ENCODE data around the gene CCR6. TPM values are rescaled to one million over a fixed set of nuclear protein-coding genes. Genes with fewer than 3 reads are reported as not detected.

Gene CCR6
- total RNA-seq, 4 donors from 2014 or later = 1.3 TPM; not detected in 3

GRCh38 chr6:167116838-167117228, 6.1 kb upstream of the CCR6 start:
- Histone ChIP-seq H3K27ac (peak overlapping the region in 3 of 4 donors; percentile 45 to 55 (median 55)), H3K27me3 (peaks cover 5% of the 10 kb centered on the region), H3K36me3 (no peaks in the 10 kb centered on the region), H3K4me3 (no peak overlapping the region), H3K4me1 (peaks cover 0 to 23% (median 7%) of the 10 kb centered on the region in 4 donors), H3K9me3 (no peaks in the 10 kb centered on the region)
- intact Hi-C loops (cut with DNase I; ENCODE audit: low total_unique reads) = no loop called here
- in situ Hi-C loops (cut with MboI; ENCODE audit: low pct_ligation_motif_present in 1 of 4, low pct_unique_long_range_greater_than_20kb in 1 of 4, low sequenced_read_pairs in 3 of 4) = no loop called here
- 82 to 83% methylated on average over 6 to 14 of the region's 14 CpGs for WGBS, 2 donors (ENCODE audit: low coverage in 1 of 2)
- DNase-seq = no peak
- TF ChIP-seq POLR2A (IDR thresholded peaks at IDR 0.05) (no peak), CTCF (IDR thresholded peaks at IDR 0.05) (no peak), EP300 (IDR thresholded peaks at IDR 0.05; ENCODE audit: low read depth) (no peak), POLR2AphosphoS5 (IDR thresholded peaks at IDR 0.05) (no peak)

GRCh38 chr6:167118006-167118405, 4.9 kb upstream of the CCR6 start:
- no peak for DNase-seq
- Histone ChIP-seq H3K27ac (peak overlapping the region in 1 of 4 donors; percentile 60), H3K4me1 (peaks cover 2 to 28% (median 8%) of the 10 kb centered on the region in 4 donors), H3K27me3 (peaks cover 5% of the 10 kb centered on the region), H3K36me3 (no peaks in the 10 kb centered on the region), H3K4me3 (no peak overlapping the region), H3K9me3 (no peaks in the 10 kb centered on the region)
- intact Hi-C loops (cut with DNase I; ENCODE audit: low total_unique reads) = no loop called here
- in situ Hi-C loops (cut with MboI; ENCODE audit: low pct_ligation_motif_present in 1 of 4, low pct_unique_long_range_greater_than_20kb in 1 of 4, low sequenced_read_pairs in 3 of 4) = no loop called here
- 71 to 73% methylated on average over 7 of the region's 7 CpGs for WGBS, 2 donors (ENCODE audit: low coverage in 1 of 2)
- no peak for TF ChIP-seq POLR2A (IDR thresholded peaks at IDR 0.05)
- no peak for TF ChIP-seq CTCF (IDR thresholded peaks at IDR 0.05)
- TF ChIP-seq EP300 (IDR thresholded peaks at IDR 0.05; ENCODE audit: low read depth) = no peak
- no peak for TF ChIP-seq POLR2AphosphoS5 (IDR thresholded peaks at IDR 0.05)

GRCh38 chr6:167118839-167119238, 4.1 kb upstream of the CCR6 start:
- no peak overlapping the region for H3K4me3 ChIP-seq
- TF ChIP-seq CTCF (IDR thresholded peaks at IDR 0.05) = no peak
- TF ChIP-seq POLR2AphosphoS5 (IDR thresholded peaks at IDR 0.05) = no peak
- no peak for TF ChIP-seq POLR2A (IDR thresholded peaks at IDR 0.05)
- TF ChIP-seq EP300 (IDR thresholded peaks at IDR 0.05; ENCODE audit: low read depth) = no peak
- H3K9me3 ChIP-seq = no peaks in the 10 kb centered on the region
- no peaks in the 10 kb centered on the region for H3K36me3 ChIP-seq
- no peak for DNase-seq
- peaks cover 5 to 33% (median 11%) of the 10 kb centered on the region in 4 donors for H3K4me1 ChIP-seq
- H3K27ac ChIP-seq = peak overlapping the region in 3 of 4 donors; percentile 39 to 60 (median 43)
- 40 to 74% methylated on average over 2 to 12 of the region's 12 CpGs for WGBS, 2 donors (ENCODE audit: low coverage in 1 of 2)
- in situ Hi-C loops (cut with MboI; ENCODE audit: low pct_ligation_motif_present in 1 of 4, low pct_unique_long_range_greater_than_20kb in 1 of 4, low sequenced_read_pairs in 3 of 4) = no loop called here
- intact Hi-C loops (cut with DNase I; ENCODE audit: low total_unique reads) = no loop called here
- peaks cover 5% of the 10 kb centered on the region for H3K27me3 ChIP-seq

- Histone ChIP-seq H3K9me3 (no peaks in the 10 kb centered on the region), H3K4me1 (peaks cover 5 to 33% (median 11%) of the 10 kb centered on the region in 4 donors), H3K36me3 (no peaks in the 10 kb centered on the region), H3K27me3 (peaks cover 5% of the 10 kb centered on the region), H3K4me3 (no peak overlapping the region), H3K27ac (peak overlapping the region in 3 of 4 donors; percentile 21 to 60 (median 27))
- DNase-seq = peak; percentile 69
- no peak for TF ChIP-seq POLR2A (IDR thresholded peaks at IDR 0.05)
- peak; percentile 11 for TF ChIP-seq EP300 (IDR thresholded peaks at IDR 0.05; ENCODE audit: low read depth)
- WGBS, 2 donors (ENCODE audit: low coverage in 1 of 2) = 40 to 61% methylated on average over 3 to 8 of the region's 8 CpGs
- in situ Hi-C loops (cut with MboI; ENCODE audit: low pct_ligation_motif_present in 1 of 4, low pct_unique_long_range_greater_than_20kb in 1 of 4, low sequenced_read_pairs in 3 of 4) (no loop called here), intact Hi-C loops (cut with DNase I; ENCODE audit: low total_unique reads) (no loop called here)
These were observed 3.0 kb upstream of the CCR6 start for GRCh38 chr6:167119670-167120582.
